Gastrocnemius medialis (tissue), 4 donors: ENCODE measurements around the gene IDH1.

ENCODE experiments used
- CTCF ChIP-seq, 5 experiments: fragments of 450-650 bp in 3 of 5; fragments of 200-600 bp in 2 of 5; sonication (generic) in 2 of 5; IDR thresholded peaks in 4 of 5; conservative IDR thresholded peaks in 1 of 5; 1 replicate in 4 of 5; 2 replicates in 1 of 5; pipeline ENCODE4 v1.5.1; 2016 to 2019; ENCODE audit warnings: antibody characterized with exemption in 5 of 5, mild to moderate bottlenecking in 3 of 5, moderate library complexity in 3 of 5
- POLR2A ChIP-seq, 2 donors: fragments of 450-650 bp; IDR thresholded peaks; one replicate each; pipeline ENCODE4 v1.6.1; 2017; ENCODE audit warnings: antibody characterized with exemption in 2 of 2, mild to moderate bottlenecking in 2 of 2, moderate library complexity in 2 of 2

- TF ChIP-seq CTCF (IDR thresholded peaks at IDR 0.05 in 4 of 5, conservative IDR thresholded peaks at IDR 0.05 in 1 of 5): no peak
- TF ChIP-seq POLR2A (IDR thresholded peaks at IDR 0.05): no peak
Observed at GRCh38 chr2:208240619-208241209, 14.2 kb downstream of the IDH1 start.
